ENCODE results near the gene ATL2.

ATL2 gene

DNA sequence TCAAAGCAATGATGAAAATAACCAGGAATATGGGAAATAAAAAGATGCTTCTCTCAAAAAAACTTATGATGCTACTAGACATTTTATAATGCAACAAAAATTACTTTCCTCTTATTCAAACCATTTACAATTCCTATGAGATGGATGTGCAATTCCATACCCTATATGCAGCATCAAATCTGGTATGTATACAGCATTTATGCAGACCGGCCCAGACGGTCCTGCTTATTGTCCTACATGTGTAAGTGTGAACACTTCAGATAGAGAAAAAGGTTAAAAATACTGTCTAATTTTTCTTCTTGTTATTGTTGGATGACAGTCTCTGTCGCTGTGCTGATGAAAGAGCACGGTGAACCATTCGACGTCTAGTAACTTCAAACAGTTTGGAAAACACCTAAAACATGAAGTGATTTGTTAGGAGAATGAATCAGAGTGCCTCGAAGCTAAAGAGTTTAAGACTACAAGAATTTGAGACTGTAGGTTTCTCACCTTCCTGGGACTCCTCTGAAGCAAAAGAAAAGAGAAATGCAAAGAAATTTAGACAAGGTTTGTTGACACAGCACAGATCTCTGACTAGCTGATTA lies 80.8 kb downstream of the ATL2 start:
- Histone ChIP-seq H3K79me2 (ENCODE audit: insufficient read depth, low read length) (no peaks in the 10 kb centered on the region), H3K36me3 (ENCODE audit: insufficient read depth, low read length) (peaks cover 59% of the 10 kb centered on the region), H3F3A (ENCODE audit: low read depth) (no peaks in the 10 kb centered on the region), H3K4me1 (ENCODE audit: insufficient read depth, low read length, poor library complexity, severe bottlenecking) (peaks cover 1% of the 10 kb centered on the region), H3K27me3 (ENCODE audit: insufficient read depth, low read length, poor library complexity, severe bottlenecking) (no peaks in the 10 kb centered on the region), H3K4me3 (ENCODE audit: low read length, poor library complexity, severe bottlenecking) (no peak overlapping the region), H3K9me3 (ENCODE audit: insufficient read depth, low read depth, low read length) (no peaks in the 10 kb centered on the region), H3K4me2 (ENCODE audit: low read depth, low read length, poor library complexity, severe bottlenecking) (no peak overlapping the region), H2AFZ (ENCODE audit: low read length) (no peak overlapping the region), H4K20me1 (ENCODE audit: insufficient read depth, low read length, poor library complexity, severe bottlenecking) (no peaks in the 10 kb centered on the region), H3K9ac (ENCODE audit: low read depth, low read length, poor library complexity, severe bottlenecking) (no peak overlapping the region), H3K9me2 (replicated peaks; ENCODE audit: low read depth, low read length) (no peaks in the 10 kb centered on the region)
- no peak for TF ChIP-seq EZH2phosphoT487 (IDR thresholded peaks at IDR 0.05; ENCODE audit: borderline replicate concordance)
- TF ChIP-seq, protein P1, sequence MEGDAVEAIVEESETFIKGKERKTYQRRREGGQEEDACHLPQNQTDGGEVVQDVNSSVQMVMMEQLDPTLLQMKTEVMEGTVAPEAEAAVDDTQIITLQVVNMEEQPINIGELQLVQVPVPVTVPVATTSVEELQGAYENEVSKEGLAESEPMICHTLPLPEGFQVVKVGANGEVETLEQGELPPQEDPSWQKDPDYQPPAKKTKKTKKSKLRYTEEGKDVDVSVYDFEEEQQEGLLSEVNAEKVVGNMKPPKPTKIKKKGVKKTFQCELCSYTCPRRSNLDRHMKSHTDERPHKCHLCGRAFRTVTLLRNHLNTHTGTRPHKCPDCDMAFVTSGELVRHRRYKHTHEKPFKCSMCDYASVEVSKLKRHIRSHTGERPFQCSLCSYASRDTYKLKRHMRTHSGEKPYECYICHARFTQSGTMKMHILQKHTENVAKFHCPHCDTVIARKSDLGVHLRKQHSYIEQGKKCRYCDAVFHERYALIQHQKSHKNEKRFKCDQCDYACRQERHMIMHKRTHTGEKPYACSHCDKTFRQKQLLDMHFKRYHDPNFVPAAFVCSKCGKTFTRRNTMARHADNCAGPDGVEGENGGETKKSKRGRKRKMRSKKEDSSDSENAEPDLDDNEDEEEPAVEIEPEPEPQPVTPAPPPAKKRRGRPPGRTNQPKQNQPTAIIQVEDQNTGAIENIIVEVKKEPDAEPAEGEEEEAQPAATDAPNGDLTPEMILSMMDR (conservative IDR thresholded peaks at IDR 0.05; ENCODE audit: low read length), result no peak

DNA sequence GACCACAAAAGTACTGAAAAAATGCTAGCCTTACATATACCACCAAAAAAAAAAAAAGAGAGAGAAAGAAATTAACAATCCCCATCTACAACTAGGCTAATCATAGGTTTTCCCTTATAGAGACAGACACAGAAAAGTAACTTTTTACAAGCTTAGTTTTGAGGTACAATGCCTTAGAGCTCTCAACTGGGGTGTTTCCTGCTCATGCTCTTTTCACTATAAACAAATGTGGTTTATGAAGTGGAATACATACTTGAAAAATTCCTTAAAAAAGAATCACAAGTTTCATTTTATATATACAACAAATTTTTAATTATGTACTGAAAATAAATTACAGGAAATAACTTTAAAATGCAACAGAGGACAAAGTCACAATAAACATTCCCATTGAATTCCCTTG lies 82.5 kb downstream of the ATL2 start:
- no peaks in the 10 kb centered on the region for H3K27me3 ChIP-seq (ENCODE audit: insufficient read depth, low read length, poor library complexity, severe bottlenecking)
- H4K20me1 ChIP-seq (ENCODE audit: insufficient read depth, low read length, poor library complexity, severe bottlenecking), result no peaks in the 10 kb centered on the region
- H3K36me3 ChIP-seq (ENCODE audit: insufficient read depth, low read length), result peaks cover 47% of the 10 kb centered on the region
- no peaks in the 10 kb centered on the region for H3K9me2 ChIP-seq (replicated peaks; ENCODE audit: low read depth, low read length)
- no peak for TF ChIP-seq EZH2phosphoT487 (IDR thresholded peaks at IDR 0.05; ENCODE audit: borderline replicate concordance)
- TF ChIP-seq, protein P1 (conservative IDR thresholded peaks at IDR 0.05; ENCODE audit: low read length), result no peak
- no peak overlapping the region for H2AFZ ChIP-seq (ENCODE audit: low read length)
- H3K9ac ChIP-seq (ENCODE audit: low read depth, low read length, poor library complexity, severe bottlenecking), result no peak overlapping the region
- no peaks in the 10 kb centered on the region for H3K9me3 ChIP-seq (ENCODE audit: insufficient read depth, low read depth, low read length)
- H3K4me3 ChIP-seq (ENCODE audit: low read length, poor library complexity, severe bottlenecking), result no peak overlapping the region
- no peak overlapping the region for H3K4me2 ChIP-seq (ENCODE audit: low read depth, low read length, poor library complexity, severe bottlenecking)
- no peaks in the 10 kb centered on the region for H3K79me2 ChIP-seq (ENCODE audit: insufficient read depth, low read length)
- no peaks in the 10 kb centered on the region for H3K4me1 ChIP-seq (ENCODE audit: insufficient read depth, low read length, poor library complexity, severe bottlenecking)
- no peaks in the 10 kb centered on the region for H3F3A ChIP-seq (ENCODE audit: low read depth)

DNA sequence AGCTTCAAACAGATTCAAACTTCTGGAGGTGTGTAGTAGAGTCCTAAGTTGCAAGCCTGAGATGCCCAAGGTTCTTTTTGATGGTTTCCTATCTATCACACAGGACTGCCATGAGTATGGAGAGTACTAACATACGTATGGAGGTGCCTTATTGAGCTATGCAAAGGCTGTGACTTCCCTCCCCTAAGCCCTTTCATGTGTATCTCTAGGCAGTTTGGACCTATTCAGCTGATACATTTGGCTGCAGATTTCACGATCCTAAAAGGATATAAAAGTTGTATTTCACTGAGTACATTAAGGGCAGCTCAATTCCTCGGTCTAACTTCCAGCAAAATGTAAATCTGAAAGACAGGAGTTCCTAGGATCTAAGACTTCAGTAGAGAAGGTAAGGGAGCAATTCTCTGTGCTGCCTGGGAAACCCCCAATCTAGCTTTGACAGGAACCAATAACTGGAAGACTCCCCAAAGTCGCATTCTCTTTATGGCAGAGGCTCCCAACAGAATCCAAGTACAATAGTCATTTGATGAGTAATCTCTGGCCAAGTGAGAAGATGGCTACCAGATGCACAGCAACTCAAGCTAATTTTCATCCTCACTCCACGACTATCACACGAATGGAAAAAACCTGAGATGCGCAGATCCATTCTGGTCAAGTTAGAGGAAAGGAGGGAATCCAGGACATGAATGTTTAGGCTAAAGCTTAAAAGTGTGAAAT lies 83.8 kb downstream of the ATL2 start:
- no peaks in the 10 kb centered on the region for H3K4me1 ChIP-seq (ENCODE audit: insufficient read depth, low read length, poor library complexity, severe bottlenecking)
- H4K20me1 ChIP-seq (ENCODE audit: insufficient read depth, low read length, poor library complexity, severe bottlenecking), result no peaks in the 10 kb centered on the region
- no peaks in the 10 kb centered on the region for H3K27me3 ChIP-seq (ENCODE audit: insufficient read depth, low read length, poor library complexity, severe bottlenecking)
- peaks cover 37% of the 10 kb centered on the region for H3K36me3 ChIP-seq (ENCODE audit: insufficient read depth, low read length)
- TF ChIP-seq, protein P1 (conservative IDR thresholded peaks at IDR 0.05; ENCODE audit: low read length), result no peak
- TF ChIP-seq EZH2phosphoT487 (IDR thresholded peaks at IDR 0.05; ENCODE audit: borderline replicate concordance), result no peak
- no peak overlapping the region for H2AFZ ChIP-seq (ENCODE audit: low read length)
- no peaks in the 10 kb centered on the region for H3F3A ChIP-seq (ENCODE audit: low read depth)
- H3K4me2 ChIP-seq (ENCODE audit: low read depth, low read length, poor library complexity, severe bottlenecking), result no peak overlapping the region
- H3K4me3 ChIP-seq (ENCODE audit: low read length, poor library complexity, severe bottlenecking), result no peak overlapping the region
- H3K79me2 ChIP-seq (ENCODE audit: insufficient read depth, low read length), result no peaks in the 10 kb centered on the region
- no peak overlapping the region for H3K9ac ChIP-seq (ENCODE audit: low read depth, low read length, poor library complexity, severe bottlenecking)
- H3K9me3 ChIP-seq (ENCODE audit: insufficient read depth, low read depth, low read length), result no peaks in the 10 kb centered on the region
- no peaks in the 10 kb centered on the region for H3K9me2 ChIP-seq (replicated peaks; ENCODE audit: low read depth, low read length)
